COR-L47 (cell line): ENCODE results near the gene ADM.

ENCODE experiments used
- DNase-seq: peaks from one replicate; lab custom pipeline; 2025; lab: John Stamatoyannopoulos, UW

The ADM gene

DNA sequence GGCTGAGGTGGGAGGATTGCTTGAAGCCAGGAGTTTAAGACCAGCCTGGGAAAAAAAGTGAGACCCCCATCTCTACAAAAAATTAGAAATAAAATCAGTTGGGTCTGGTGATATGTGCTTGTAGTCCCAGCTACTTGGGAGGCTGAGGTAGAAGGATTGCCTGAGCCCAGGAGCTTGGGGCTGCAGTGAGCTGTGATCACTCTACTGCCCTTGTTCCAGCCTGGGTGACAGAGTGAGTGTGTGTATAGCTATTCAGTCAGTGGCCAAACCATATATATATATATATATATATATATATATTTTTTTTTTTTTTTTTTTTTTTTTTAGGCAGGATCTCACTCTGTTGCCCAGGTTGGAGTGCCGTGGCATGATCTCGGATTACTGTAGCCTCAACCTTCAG is 24.5 kb downstream of the ADM start:
- no peak for DNase-seq

DNA sequence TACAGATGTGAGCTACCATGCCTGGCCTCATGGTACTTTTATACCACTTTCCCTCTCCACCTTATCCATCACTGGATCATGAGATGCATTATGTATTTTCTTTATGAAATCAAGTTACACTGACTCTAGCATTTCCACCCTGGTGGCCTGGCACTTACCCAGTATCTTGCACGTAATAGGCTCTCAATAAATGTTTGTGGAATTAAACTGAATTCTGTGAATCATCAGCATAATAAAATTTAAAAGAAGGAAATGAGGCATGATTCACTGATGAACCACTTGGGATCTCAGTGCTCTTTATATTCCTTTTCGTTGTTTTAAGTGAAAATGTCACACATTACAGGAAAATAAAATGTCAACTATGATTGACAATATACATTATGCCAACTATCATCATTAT is 25.1 kb downstream of the ADM start:
- no peak for DNase-seq

GRCh38 chr11:10331548-10332289 is 26.8 kb downstream of the ADM start:
- DNase-seq = no peak

GRCh38 chr11:10333490-10333889 is 28.6 kb downstream of the ADM start:
- no peak for DNase-seq

DNA sequence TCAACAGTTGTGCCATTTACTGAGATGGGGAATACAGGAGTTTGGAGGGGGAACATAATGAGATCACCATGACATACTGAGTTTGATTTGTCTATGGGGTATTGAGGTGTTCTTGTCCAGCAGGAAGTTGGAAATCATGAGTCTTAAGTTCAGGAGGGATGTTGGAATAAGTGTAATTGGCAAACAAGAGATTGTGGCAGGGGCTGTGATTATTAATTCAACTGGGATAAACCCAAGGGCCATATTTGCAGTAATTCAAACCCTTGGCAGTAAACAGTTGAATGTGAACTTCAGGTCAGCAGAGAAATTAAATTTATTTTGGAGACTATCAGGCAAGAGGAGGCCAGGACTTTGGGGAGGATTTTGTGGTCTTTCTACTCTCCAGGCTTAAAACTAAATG is 33.4 kb downstream of the ADM start:
- DNase-seq = no peak

DNA sequence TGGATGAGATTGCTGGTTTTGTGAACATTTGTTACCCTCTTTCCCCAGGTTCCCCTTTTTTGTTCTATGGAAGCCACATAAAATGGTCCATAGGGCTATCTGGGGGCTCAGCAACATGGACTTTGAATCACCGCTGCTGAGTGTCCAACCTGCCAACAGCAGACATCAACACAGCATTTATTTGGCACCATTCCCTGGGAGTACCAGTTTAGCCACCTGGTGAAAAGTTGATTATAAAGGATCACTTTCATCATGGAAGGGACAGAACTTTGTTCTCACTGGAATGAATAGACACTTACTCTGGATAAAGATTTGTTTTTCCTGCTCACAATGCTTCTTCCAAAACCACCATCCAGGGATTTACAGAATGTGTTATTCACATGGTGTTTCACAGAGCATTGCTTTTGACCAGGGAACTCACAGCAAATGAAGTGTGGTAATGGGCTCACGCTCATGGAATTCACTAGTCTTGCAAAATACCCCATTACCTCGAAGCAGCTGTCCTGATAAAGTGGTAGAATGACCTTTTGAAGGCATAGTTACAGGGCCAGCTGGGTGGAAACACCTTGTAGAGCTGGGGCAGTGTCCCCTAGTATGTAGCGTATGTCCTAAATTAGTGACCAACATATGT is 43.9 kb downstream of the ADM start:
- no peak for DNase-seq

DNA sequence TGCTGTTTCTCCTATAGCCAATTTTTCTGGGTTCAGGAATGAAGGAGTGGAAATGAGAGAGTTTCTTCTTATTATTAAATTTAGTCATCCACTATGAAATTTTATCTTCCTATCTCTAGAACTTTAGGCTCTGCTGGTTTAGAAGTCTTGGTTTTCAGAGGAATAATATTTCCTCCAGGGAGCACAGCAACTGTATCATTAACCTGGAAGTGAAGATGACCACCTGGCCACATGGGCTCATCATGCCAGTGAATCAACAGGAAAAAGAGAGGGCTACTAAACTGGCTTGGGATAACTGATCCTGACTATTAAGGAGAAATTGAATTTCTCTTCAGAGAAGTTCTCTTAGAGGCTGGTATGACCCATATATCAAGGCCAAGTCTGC is 44.4 kb downstream of the ADM start:
- no peak for DNase-seq

- DNase-seq = no peak
Measured at GRCh38 chr11:10349806-10350205, 44.9 kb downstream of the ADM start.

DNA sequence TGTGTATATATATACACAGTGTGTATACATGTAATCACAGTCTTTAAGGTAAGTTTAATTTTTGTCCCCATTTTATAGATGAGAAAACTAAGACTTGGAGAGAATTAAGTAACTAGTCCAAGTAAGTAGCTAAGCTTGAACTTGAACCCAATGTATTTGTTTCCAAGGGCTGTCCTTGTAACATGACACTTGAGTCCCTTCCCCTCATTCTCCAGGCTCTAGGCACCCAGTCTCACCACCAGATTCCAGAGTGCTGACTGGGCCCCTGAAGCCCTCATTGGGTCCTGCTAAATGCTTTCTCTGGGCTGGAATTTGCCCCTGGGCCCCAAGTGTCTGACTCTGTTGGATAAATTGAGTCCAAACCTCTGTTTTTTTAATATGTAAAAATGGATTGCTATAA is 45.5 kb downstream of the ADM start:
- DNase-seq = no peak

DNA sequence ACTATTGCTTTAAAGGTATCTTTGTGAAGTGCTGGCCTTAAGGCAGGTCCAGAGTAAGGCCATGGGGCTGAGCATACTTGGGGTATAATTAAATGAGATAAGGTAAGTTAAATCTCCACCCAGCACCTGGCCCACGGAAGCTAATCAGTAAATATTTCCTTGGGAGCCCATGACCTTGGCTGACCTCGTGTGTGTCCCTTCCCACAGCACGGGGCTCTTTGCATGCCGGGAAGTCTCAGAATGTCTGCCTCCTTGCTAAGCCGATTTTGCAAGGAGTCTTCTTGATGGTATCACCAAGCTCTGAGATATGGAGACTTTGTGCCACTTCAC is 46.5 kb downstream of the ADM start:
- peak; percentile 64 for DNase-seq

DNA sequence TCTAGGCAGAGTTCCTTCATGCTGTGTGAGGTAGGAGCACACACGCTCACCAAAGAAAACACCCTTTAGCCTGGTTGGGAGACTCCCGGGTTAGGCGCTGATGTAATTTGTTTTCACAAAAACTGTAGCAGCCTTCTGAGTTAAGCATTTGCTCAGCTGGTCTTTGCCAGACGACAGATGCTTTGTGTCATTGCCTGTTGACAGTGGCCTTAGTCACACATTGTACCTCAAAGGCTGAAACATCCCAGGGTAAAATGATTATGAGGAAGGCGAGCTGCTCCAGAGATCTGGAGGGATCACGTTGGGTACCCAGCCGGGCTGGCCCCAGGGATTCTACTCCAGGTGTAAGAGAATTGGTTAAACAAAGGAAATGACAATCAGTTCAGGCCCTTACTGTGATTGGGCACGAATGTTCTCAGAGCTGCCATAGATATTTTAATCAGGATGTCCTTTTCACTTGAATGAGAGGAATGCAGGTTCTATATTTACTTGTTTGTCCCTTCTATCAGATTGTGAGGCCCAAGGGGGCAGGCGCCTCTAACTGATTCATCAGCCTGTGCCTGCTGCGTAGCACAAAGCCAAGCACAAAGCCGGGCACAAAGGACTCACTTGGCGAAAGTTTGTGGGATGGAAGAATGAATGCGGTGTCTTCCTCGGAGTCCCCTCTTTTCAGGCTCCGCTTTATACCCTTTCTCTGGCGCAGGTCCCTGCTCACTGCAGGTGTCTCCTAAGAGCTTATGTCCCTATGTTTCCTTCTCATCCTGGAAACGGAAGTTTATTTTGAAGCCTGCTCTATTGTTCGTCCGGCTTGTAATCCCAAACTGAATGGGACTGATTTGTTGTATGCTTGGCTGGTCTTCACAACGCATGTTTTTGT is 47.1 kb downstream of the ADM start:
- DNase-seq = peak; percentile 85

DNA sequence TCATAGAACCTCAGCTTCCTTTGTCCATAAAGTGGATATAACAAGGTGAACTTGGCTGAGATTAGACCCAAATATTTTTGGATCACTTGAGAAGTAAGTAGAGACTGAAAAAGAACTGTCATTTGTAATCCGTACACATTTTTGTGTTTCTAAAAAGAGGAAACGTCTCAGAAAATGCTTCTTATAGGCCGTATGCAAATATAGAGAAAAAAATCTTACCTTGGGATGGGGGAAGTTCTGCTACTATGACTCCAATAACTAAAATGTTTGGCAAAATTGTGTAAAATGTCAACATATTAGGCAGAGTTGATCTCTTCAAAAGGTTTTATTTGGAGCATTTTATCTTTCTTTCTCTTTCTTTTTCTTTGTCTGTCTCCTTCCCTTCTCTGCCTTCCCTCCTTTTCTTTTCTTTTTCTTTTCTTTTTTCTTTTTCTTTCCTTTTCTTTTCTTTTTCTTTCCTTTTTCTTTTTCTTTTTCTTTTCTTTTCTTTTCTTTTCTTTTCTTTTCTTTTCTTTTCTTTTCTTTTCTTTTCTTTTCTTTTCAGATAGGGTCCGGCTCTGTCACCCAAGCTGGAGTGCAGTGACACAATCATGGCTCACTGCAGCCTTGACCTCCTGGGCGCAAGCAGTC is 48.2 kb downstream of the ADM start:
- DNase-seq = no peak

DNA sequence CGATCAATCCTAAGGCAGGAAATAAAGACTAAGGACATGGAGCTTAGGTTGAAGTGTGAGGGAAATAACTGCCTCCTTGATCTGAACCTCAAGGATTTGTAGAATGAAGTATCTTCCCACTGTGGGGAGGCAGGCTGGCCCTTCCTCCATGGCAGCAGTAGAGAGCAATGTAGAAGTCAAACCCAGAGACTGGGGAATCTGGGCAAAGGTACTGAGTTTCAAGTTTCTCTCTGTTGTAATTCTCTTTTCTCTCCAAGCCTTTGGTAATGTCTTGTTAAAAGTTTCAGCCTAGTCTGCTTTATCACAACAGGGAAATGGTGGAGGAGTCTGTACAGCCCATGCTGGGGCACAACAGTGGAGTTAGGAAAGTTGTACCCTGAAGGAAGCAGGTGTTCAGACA is 49.5 kb downstream of the ADM start:
- no peak for DNase-seq

DNA sequence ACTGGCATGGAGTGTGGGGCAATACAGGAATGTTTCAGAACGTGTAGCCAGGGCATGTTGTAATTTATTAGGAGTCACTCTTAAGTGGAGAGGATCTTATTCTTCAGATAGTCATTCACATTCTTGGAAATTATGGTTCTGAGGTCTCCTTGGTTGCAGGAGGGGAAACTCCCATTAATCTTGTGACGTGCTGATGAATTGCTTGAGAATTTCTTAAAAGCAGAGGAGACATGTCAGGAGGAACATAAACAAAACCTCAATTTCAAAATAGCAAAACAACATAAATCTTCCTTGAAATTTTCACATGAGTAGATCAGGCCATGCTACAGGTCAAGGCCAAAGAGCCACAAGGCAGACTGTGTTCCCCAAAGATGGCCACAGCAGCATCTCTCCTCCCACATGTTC is 50.4 kb downstream of the ADM start:
- DNase-seq = no peak

DNA sequence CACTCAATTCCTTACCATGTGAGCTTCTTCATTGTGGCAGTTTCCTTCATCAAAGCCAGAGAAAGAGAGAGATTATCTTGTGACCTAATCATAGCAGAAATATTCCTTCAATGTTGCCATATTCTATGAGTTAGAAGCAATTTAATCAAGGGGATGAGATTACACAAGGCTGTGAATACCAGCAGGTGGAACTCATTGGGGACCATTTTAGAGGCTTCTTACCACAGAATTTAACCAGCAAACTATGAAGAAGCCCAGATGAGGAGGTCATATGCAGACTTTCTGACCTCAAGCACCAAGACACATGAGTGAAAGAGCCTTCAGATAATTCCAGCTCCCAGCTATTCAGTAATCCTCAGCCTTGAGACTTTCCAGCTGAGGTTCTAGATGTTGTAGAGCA is 51.3 kb downstream of the ADM start:
- DNase-seq = no peak
